PC-9 (cell line): ENCODE data around the gene TNNI3K. TPM values are rescaled to one million over a fixed set of nuclear protein-coding genes. Genes with fewer than 3 reads are reported as not detected.

Experiments used
- BruUV-seq: library from RNA; stranded (reverse); fragments of 400-500 nt; replicated peaks from 2 replicates; lab custom pipeline; 2021; lab: Mats Ljungman, UMichigan
- CTCF ChIA-PET: fragments of 300-600 bp; sonication (Branson Sonifier 250); formaldehyde crosslinking; loops from one replicate; lab custom pipeline; 2022; ENCODE audit warnings: antibody characterized with exemption; lab: Charles Lee
- POLR2A ChIA-PET: fragments of 300-600 bp; sonication (Branson Sonifier 250); formaldehyde crosslinking; loops from one replicate; lab custom pipeline; 2022; ENCODE audit warnings: antibody characterized with exemption; ENCODE audit not compliant: unreplicated experiment; lab: Charles Lee
- DNase-seq, 2 experiments: peaks; one replicate each; pipeline versions ENCODE4 v3.0.0 to v3.0.0-alpha.2; 2015 to 2022; ENCODE audit warnings: mixed read lengths in 1 of 2
- H2AFZ ChIP-seq: fragments of 200-600 bp; sonication (generic); 2 replicates; pipeline ENCODE4 v1.8.1; 2017; ENCODE audit warnings: antibody characterized with exemption
- H3F3A ChIP-seq: fragments of 200-600 bp; sonication (generic); 2 replicates; pipeline ENCODE4 v1.8.1; 2017; ENCODE audit warnings: antibody characterized with exemption, mild to moderate bottlenecking, low read depth; ENCODE audit not compliant: insufficient read depth
- H3K27ac ChIP-seq: fragments of 200-600 bp; sonication (generic); 2 replicates; pipeline ENCODE4 v1.6.1; 2016; ENCODE audit warnings: mixed run types
- H3K27me3 ChIP-seq: fragments of 200-600 bp; sonication (generic); 2 replicates; pipeline ENCODE4 v1.6.1; 2016; ENCODE audit warnings: low read depth, mixed run types; ENCODE audit not compliant: insufficient read depth
- H3K36me3 ChIP-seq: fragments of 200-600 bp; sonication (generic); 2 replicates; pipeline ENCODE4 v1.6.1; 2016; ENCODE audit warnings: low read depth, mixed run types
- H3K4me1 ChIP-seq: fragments of 200-600 bp; sonication (generic); replicated peaks from 2 replicates; pipeline ENCODE4 v1.6.1; 2016; ENCODE audit warnings: mixed run types; ENCODE audit not compliant: insufficient read depth
- H3K4me2 ChIP-seq: fragments of 200-600 bp; sonication (generic); 2 replicates; pipeline ENCODE4 v1.6.1; 2017; ENCODE audit warnings: mixed run types
- H3K4me3 ChIP-seq: fragments of 200-600 bp; sonication (generic); 2 replicates; pipeline ENCODE4 v1.6.1; 2016; ENCODE audit warnings: mixed run types
- H3K79me2 ChIP-seq: fragments of 200-600 bp; sonication (generic); 2 replicates; pipeline ENCODE4 v1.6.1; 2017; ENCODE audit warnings: low read depth, mixed run types
- H3K9me2 ChIP-seq: fragments of 200-600 bp; sonication (generic); 2 replicates; pipeline ENCODE4 v1.8.1; 2017; ENCODE audit warnings: mild to moderate bottlenecking; ENCODE audit not compliant: insufficient read depth
- H3K9me3 ChIP-seq: fragments of 200-600 bp; sonication (generic); 2 replicates; pipeline ENCODE4 v1.8.1; 2016; ENCODE audit warnings: low read depth; ENCODE audit not compliant: insufficient read depth
- H4K20me1 ChIP-seq: fragments of 200-600 bp; sonication (generic); 2 replicates; pipeline ENCODE4 v1.8.1; 2017; ENCODE audit not compliant: insufficient read depth
- CTCF ChIP-seq: fragments of 200-600 bp; sonication (generic); conservative IDR thresholded peaks from 2 replicates; pipeline ENCODE4 v1.6.1; 2017; ENCODE audit warnings: mixed run types, antibody characterized with exemption, mild to moderate bottlenecking, moderate library complexity
- EZH2 ChIP-seq: fragments of 200-600 bp; sonication (generic); IDR thresholded peaks from 2 replicates; pipeline ENCODE4 v1.8.0; 2017; ENCODE audit warnings: antibody characterized with exemption, low read depth
- intact Hi-C: fragments of 100-400 bp; cut with micrococcal nuclease; formaldehyde crosslinking; loops from one replicate; pipeline ENCODE4 v1.10.0; 2022; ENCODE audit not compliant: unreplicated experiment
- total RNA-seq: library from RNA; stranded (reverse); gene quantifications from 2 replicates; pipeline ENCODE4 v1.2.3, GENCODE V29; 2021

The TNNI3K gene
- total RNA-seq, 1 experiment from 2014 or later, result 1.4 TPM

- DNase-seq, result no peak
- Histone ChIP-seq H4K20me1 (no peaks in the 10 kb centered on the region), H3K79me2 (no peaks in the 10 kb centered on the region), H3K4me3 (no peak overlapping the region), H3F3A (no peaks in the 10 kb centered on the region), H3K27ac (no peak overlapping the region), H2AFZ (no peak overlapping the region), H3K9me2 (no peaks in the 10 kb centered on the region), H3K27me3 (no peaks in the 10 kb centered on the region), H3K4me1 (no peaks in the 10 kb centered on the region), H3K9me3 (no peaks in the 10 kb centered on the region; the same call in 1 of the 2 replicates), H3K4me2 (no peak overlapping the region), H3K36me3 (no peaks in the 10 kb centered on the region)
- TF ChIP-seq CTCF (no peak), EZH2 (no peak)
- POLR2A ChIA-PET, result no interaction called here
- no TSS peak for BruUV-seq
- intact Hi-C loops, result no loop called here
- CTCF ChIA-PET, result no interaction called here
Observed at GRCh38 chr1:74531796-74532195, 296.6 kb downstream of the TNNI3K start.

- Histone ChIP-seq H3F3A (no peaks in the 10 kb centered on the region), H2AFZ (no peak overlapping the region), H4K20me1 (no peaks in the 10 kb centered on the region), H3K9me2 (no peaks in the 10 kb centered on the region), H3K4me3 (no peak overlapping the region), H3K4me2 (no peak overlapping the region), H3K4me1 (no peaks in the 10 kb centered on the region), H3K27ac (no peak overlapping the region), H3K36me3 (no peaks in the 10 kb centered on the region), H3K79me2 (no peaks in the 10 kb centered on the region), H3K27me3 (no peaks in the 10 kb centered on the region), H3K9me3 (no peaks in the 10 kb centered on the region; the same call in 1 of the 2 replicates)
- ChIA-PET CTCF (no interaction called here), POLR2A (no interaction called here)
- intact Hi-C loops, result no loop called here
- no peak for DNase-seq
- TF ChIP-seq EZH2 (no peak), CTCF (no peak)
- BruUV-seq, result no TSS peak
Observed at GRCh38 chr1:74534241-74534640, 299.1 kb downstream of the TNNI3K start.

- no peak overlapping the region for H2AFZ ChIP-seq
- no peaks in the 10 kb centered on the region for H3K36me3 ChIP-seq
- H3K4me1 ChIP-seq, result no peaks in the 10 kb centered on the region
- intact Hi-C loops, result no loop called here
- no peaks in the 10 kb centered on the region for H3K9me3 ChIP-seq
- no peak overlapping the region for H3K4me3 ChIP-seq
- no peaks in the 10 kb centered on the region for H3K27me3 ChIP-seq
- ChIA-PET CTCF (no interaction called here), POLR2A (no interaction called here)
- no peak for DNase-seq
- no peaks in the 10 kb centered on the region for H3F3A ChIP-seq
- H4K20me1 ChIP-seq, result no peaks in the 10 kb centered on the region
- no peaks in the 10 kb centered on the region for H3K9me2 ChIP-seq
- H3K79me2 ChIP-seq, result no peaks in the 10 kb centered on the region
- H3K4me2 ChIP-seq, result no peak overlapping the region
- H3K27ac ChIP-seq, result no peak overlapping the region
- no TSS peak for BruUV-seq
- TF ChIP-seq CTCF, result no peak
- TF ChIP-seq EZH2, result no peak
Observed at GRCh38 chr1:74545821-74546220, 310.6 kb downstream of the TNNI3K start.
